ENCODE data around the gene HDAC4. TPM values are rescaled to one million over a fixed set of nuclear protein-coding genes. Genes with fewer than 3 reads are reported as not detected.

The HDAC4 gene
- total RNA-seq, 1 experiment from 2014 or later = 40.1 TPM

DNA sequence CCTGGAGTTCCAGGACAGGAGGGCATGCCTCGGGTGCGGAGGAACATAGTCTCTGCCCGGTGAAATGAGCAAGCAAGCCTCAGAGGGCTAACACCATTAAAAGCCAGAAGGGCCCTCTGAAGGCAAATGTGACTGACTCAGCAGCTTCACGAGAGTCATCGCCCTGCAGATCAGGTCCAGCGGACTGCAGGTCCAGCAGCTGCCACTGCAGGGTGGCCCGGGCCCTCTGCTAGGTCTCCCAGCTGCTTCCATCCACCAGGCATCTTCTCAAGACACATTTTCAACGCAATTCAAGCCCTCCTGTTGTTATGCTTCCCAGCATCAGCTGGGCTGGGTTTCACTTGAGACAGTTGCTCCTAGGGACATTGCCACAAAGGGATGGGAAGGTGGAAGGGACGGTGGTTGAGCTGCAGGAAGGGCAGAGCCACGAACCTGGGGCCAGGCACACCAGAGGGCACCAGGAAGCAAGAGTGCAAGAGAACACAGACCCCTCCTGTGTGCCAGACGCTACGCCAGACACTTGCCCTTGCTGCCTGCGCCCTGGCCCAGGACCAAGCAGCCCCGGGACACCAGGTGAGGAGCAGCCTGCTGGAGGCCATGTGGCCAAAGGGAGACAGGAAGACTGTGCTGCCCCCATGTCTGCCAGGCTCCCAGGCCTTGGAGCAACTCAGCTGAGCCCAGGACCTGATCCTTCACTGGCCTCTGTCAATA is 173.0 kb downstream of the HDAC4 start:
- Histone ChIP-seq H3K4me3 (ENCODE audit: low read depth in 2 of 2, low read length in 2 of 2) (no peak overlapping the region), H3K9me3 (ENCODE audit: control insufficient read depth, insufficient read depth, low read depth, low read length) (no peaks in the 10 kb centered on the region), H3K4me1 (ENCODE audit: control insufficient read depth, insufficient read depth, low read length) (no peaks in the 10 kb centered on the region), H3K36me3 (ENCODE audit: control insufficient read depth, insufficient read depth, low read length) (no peaks in the 10 kb centered on the region), H3K27me3 (ENCODE audit: control insufficient read depth, insufficient read depth, low read length) (no peaks in the 10 kb centered on the region), H3K27ac (ENCODE audit: low read length) (no peak overlapping the region)
- intact Hi-C loops (cut with micrococcal nuclease; ENCODE audit: unreplicated experiment) = no loop called here
- ATAC-seq (no peak), DNase-seq (ENCODE audit: low read depth, low spot score) (no peak)
- ChIA-PET POLR2A (no interaction called here), CTCF (no interaction called here)
- in situ Hi-C loops (cut with HindIII; ENCODE audit: low pct_unique_long_range_greater_than_20kb, low sequenced_read_pairs) = no loop called here
- BruUV-seq (replicated peaks) = no TSS peak
- TF ChIP-seq POLR2AphosphoS5 (IDR thresholded peaks at IDR 0.05; ENCODE audit: low read depth, low read length) (no peak), TCF7L2 (IDR thresholded peaks at IDR 0.05; ENCODE audit: low read depth, low read length) (no peak), SIN3A (IDR thresholded peaks at IDR 0.05; ENCODE audit: borderline replicate concordance, insufficient read depth, low read depth, low read length) (no peak)
- TF ChIP-seq, protein P1, sequence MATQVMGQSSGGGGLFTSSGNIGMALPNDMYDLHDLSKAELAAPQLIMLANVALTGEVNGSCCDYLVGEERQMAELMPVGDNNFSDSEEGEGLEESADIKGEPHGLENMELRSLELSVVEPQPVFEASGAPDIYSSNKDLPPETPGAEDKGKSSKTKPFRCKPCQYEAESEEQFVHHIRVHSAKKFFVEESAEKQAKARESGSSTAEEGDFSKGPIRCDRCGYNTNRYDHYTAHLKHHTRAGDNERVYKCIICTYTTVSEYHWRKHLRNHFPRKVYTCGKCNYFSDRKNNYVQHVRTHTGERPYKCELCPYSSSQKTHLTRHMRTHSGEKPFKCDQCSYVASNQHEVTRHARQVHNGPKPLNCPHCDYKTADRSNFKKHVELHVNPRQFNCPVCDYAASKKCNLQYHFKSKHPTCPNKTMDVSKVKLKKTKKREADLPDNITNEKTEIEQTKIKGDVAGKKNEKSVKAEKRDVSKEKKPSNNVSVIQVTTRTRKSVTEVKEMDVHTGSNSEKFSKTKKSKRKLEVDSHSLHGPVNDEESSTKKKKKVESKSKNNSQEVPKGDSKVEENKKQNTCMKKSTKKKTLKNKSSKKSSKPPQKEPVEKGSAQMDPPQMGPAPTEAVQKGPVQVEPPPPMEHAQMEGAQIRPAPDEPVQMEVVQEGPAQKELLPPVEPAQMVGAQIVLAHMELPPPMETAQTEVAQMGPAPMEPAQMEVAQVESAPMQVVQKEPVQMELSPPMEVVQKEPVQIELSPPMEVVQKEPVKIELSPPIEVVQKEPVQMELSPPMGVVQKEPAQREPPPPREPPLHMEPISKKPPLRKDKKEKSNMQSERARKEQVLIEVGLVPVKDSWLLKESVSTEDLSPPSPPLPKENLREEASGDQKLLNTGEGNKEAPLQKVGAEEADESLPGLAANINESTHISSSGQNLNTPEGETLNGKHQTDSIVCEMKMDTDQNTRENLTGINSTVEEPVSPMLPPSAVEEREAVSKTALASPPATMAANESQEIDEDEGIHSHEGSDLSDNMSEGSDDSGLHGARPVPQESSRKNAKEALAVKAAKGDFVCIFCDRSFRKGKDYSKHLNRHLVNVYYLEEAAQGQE (IDR thresholded peaks at IDR 0.05; ENCODE audit: insufficient read depth in 1 of 2, low read depth in 2 of 2, low read length in 1 of 2) = no peak
- TF ChIP-seq, protein P2, sequence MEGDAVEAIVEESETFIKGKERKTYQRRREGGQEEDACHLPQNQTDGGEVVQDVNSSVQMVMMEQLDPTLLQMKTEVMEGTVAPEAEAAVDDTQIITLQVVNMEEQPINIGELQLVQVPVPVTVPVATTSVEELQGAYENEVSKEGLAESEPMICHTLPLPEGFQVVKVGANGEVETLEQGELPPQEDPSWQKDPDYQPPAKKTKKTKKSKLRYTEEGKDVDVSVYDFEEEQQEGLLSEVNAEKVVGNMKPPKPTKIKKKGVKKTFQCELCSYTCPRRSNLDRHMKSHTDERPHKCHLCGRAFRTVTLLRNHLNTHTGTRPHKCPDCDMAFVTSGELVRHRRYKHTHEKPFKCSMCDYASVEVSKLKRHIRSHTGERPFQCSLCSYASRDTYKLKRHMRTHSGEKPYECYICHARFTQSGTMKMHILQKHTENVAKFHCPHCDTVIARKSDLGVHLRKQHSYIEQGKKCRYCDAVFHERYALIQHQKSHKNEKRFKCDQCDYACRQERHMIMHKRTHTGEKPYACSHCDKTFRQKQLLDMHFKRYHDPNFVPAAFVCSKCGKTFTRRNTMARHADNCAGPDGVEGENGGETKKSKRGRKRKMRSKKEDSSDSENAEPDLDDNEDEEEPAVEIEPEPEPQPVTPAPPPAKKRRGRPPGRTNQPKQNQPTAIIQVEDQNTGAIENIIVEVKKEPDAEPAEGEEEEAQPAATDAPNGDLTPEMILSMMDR (IDR thresholded peaks at IDR 0.05) = no peak

GRCh38 chr2:239226677-239227581 is 173.9 kb downstream of the HDAC4 start:
- BruUV-seq (replicated peaks) = no TSS peak
- Histone ChIP-seq H3K36me3 (ENCODE audit: control insufficient read depth, insufficient read depth, low read length) (no peaks in the 10 kb centered on the region), H3K4me1 (ENCODE audit: control insufficient read depth, insufficient read depth, low read length) (no peaks in the 10 kb centered on the region), H3K27ac (ENCODE audit: low read length) (no peak overlapping the region), H3K9me3 (ENCODE audit: control insufficient read depth, insufficient read depth, low read depth, low read length) (no peaks in the 10 kb centered on the region), H3K27me3 (ENCODE audit: control insufficient read depth, insufficient read depth, low read length) (no peaks in the 10 kb centered on the region), H3K4me3 (ENCODE audit: low read depth in 2 of 2, low read length in 2 of 2) (no peak overlapping the region)
- intact Hi-C loops (cut with micrococcal nuclease; ENCODE audit: unreplicated experiment) (no loop called here), in situ Hi-C loops (cut with HindIII; ENCODE audit: low pct_unique_long_range_greater_than_20kb, low sequenced_read_pairs) (no loop called here)
- CTCF ChIA-PET = no interaction called here
- TF ChIP-seq, protein P2 (IDR thresholded peaks at IDR 0.05) = no peak
- TF ChIP-seq, protein P1 (IDR thresholded peaks at IDR 0.05; ENCODE audit: insufficient read depth in 1 of 2, low read depth in 2 of 2, low read length in 1 of 2) = no peak
- TF ChIP-seq TCF7L2 (IDR thresholded peaks at IDR 0.05; ENCODE audit: low read depth, low read length) (no peak), POLR2AphosphoS5 (IDR thresholded peaks at IDR 0.05; ENCODE audit: low read depth, low read length) (no peak), SIN3A (IDR thresholded peaks at IDR 0.05; ENCODE audit: borderline replicate concordance, insufficient read depth, low read depth, low read length) (no peak)
- no peak for ATAC-seq
- POLR2A ChIA-PET = interaction anchor here (0.5 kb wide), 1 partner anchor 21 kb away, joined by 10 read pairs; no protein-coding TSS in a partner anchor
- DNase-seq (ENCODE audit: low read depth, low spot score) = no peak
